Lung (tissue), 12 donors: Measurements from ENCODE around the gene C2orf15. TPM values are rescaled to one million over a fixed set of nuclear protein-coding genes. Genes with fewer than 3 reads are reported as not detected.
A peak's percentile ranks its signal among the peaks of the same experiment; 100 is the strongest.

Experiments
- ATAC-seq: fragments of 200-7000 bp; cut with Tn5 transposase; one replicate; pipeline ENCODE4 v1.9.1; 2020; ENCODE audit warnings: moderate number of reproducible peaks; ENCODE audit not compliant: insufficient read depth, low FRiP score
- DNase-seq, 3 donors: peaks; one replicate each; pipeline ENCODE4 v3.0.0-alpha.2; 2013 to 2017
- H3K27ac ChIP-seq, 2 donors: one replicate each; pipeline ENCODE4 v1.5.1; 2013; ENCODE audit warnings: mild to moderate bottlenecking in 2 of 2, moderate library complexity in 2 of 2, control low read depth in 1 of 2, inconsistent platforms in 1 of 2, low read depth in 1 of 2, low read length in 1 of 2
- H3K27me3 ChIP-seq, 3 donors: one replicate each; pipeline ENCODE4 v1.5.1; 2013; ENCODE audit warnings: low read length in 2 of 3; ENCODE audit not compliant: control insufficient read depth in 3 of 3, insufficient read depth in 3 of 3
- H3K36me3 ChIP-seq, 4 donors: one replicate each; pipeline ENCODE4 v1.5.1; 2013; ENCODE audit warnings: low read length in 4 of 4, mild to moderate bottlenecking in 1 of 4, moderate library complexity in 1 of 4; ENCODE audit not compliant: control insufficient read depth in 4 of 4, insufficient read depth in 4 of 4
- H3K4me1 ChIP-seq, 5 donors: one replicate each; pipeline ENCODE4 v1.5.1; 2013; ENCODE audit warnings: low read length in 5 of 5, mild to moderate bottlenecking in 2 of 5, moderate library complexity in 1 of 5; ENCODE audit not compliant: control insufficient read depth in 5 of 5, insufficient read depth in 5 of 5
- H3K4me3 ChIP-seq: one replicate; pipeline ENCODE4 v1.5.1; 2013; ENCODE audit warnings: mild to moderate bottlenecking, control low read depth, moderate library complexity
- H3K9ac ChIP-seq, 2 donors: one replicate each; pipeline ENCODE4 v1.5.1; 2013; ENCODE audit warnings: low read length in 2 of 2, control low read depth in 1 of 2; ENCODE audit not compliant: insufficient read depth in 1 of 2
- H3K9me3 ChIP-seq, 4 donors: one replicate each; pipeline ENCODE4 v1.5.1; 2013; ENCODE audit warnings: low read length in 3 of 4, mild to moderate bottlenecking in 1 of 4, moderate library complexity in 1 of 4; ENCODE audit not compliant: control insufficient read depth in 4 of 4, insufficient read depth in 3 of 4
- CTCF ChIP-seq: IDR thresholded peaks from 2 replicates; pipeline ENCODE4 v1.5.1; 2012; ENCODE audit warnings: mild to moderate bottlenecking; ENCODE audit errors: control extremely low read depth, extremely low read depth
- WGBS, 2 donors: extraction: QIAGEN DNeasy Blood & Tissue Kit; methylation state at CpG; one replicate each; pipeline ENCODE4 v1.1.7; 2013; 5-methylcytosine and 5-hydroxymethylcytosine counted together
- polyA plus RNA-seq, 2 donors: library from polyadenylated mRNA; stranded (reverse); fragments of 200-250 nt; gene quantifications; one replicate each; pipeline ENCODE4 v1.2.1, GENCODE V29; 2013
- total RNA-seq, 2 donors: library from RNA; depleted of rRNA in 1 of 2; stranded (reverse); fragments of >200 nt in 1 of 2; gene quantifications; one replicate each; pipeline ENCODE4 v1.2.1, GENCODE V29; 2014 to 2021
- donor health status: control.
- donor health status: control.
- donor health status: Bipolar disorder and iron deficiency.
- donor health status: healthy.
- donor health status: DM: yes; HTN: yes; CAD: no.

Gene C2orf15
- total and polyA plus RNA-seq, 4 donors: 2.2 to 4.8 (median 3.2) TPM

- Histone ChIP-seq H3K27ac (peak overlapping the region in 1 of 2 donors; percentile 76), H3K9ac (peak overlapping the region; percentile 81 to 97), H3K4me1 (peaks cover 0 to 18% (median 7%) of the 10 kb centered on the region in 5 donors), H3K27me3 (no peaks in the 10 kb centered on the region), H3K9me3 (peaks cover 0 to 3% (median 0%) of the 10 kb centered on the region in 4 donors), H3K4me3 (peak overlapping the region; percentile 98), H3K36me3 (no peaks in the 10 kb centered on the region)
- 3 to 4% methylated on average over 4 of the region's 4 CpGs for WGBS, 2 donors
- peak in 1 of 3 donors; percentile 12 for DNase-seq
- no peak for ATAC-seq
- TF ChIP-seq CTCF: no peak
These were observed 40.1 kb downstream of the C2orf15 start for GRCh38 chr2:99181624-99182000.

GRCh38 chr2:99183025-99183424, 41.5 kb downstream of the C2orf15 start:
- Histone ChIP-seq H3K36me3 (peaks cover 0 to 6% (median 3%) of the 10 kb centered on the region in 4 donors), H3K27ac (no peak overlapping the region), H3K9ac (peak overlapping the region in 1 of 2 donors; percentile 42), H3K9me3 (peaks cover 0 to 3% (median 0%) of the 10 kb centered on the region in 4 donors), H3K4me3 (no peak overlapping the region), H3K4me1 (peaks cover 0 to 18% (median 7%) of the 10 kb centered on the region in 5 donors), H3K27me3 (no peaks in the 10 kb centered on the region)
- ATAC-seq: no peak
- TF ChIP-seq CTCF: no peak
- peak in 1 of 3 donors; percentile 26 for DNase-seq
- WGBS, 2 donors: 76 to 82% methylated on average over 3 of the region's 3 CpGs

GRCh38 chr2:99184811-99185210, 43.3 kb downstream of the C2orf15 start:
- DNase-seq: no peak

More at GRCh38 chr2:99184811-99185210, 43.3 kb downstream of the C2orf15 start:
- Histone ChIP-seq H3K27me3 (no peaks in the 10 kb centered on the region), H3K36me3 (peaks cover under 1 to 15% (median 7%) of the 10 kb centered on the region in 4 donors), H3K9me3 (peaks cover 0 to 3% (median 0%) of the 10 kb centered on the region in 4 donors), H3K4me3 (no peak overlapping the region), H3K27ac (no peak overlapping the region), H3K4me1 (peaks cover 0 to 18% (median 6%) of the 10 kb centered on the region in 5 donors), H3K9ac (no peak overlapping the region)
- no peak for ATAC-seq
- 61 to 74% methylated on average over 6 of the region's 6 CpGs for WGBS, 2 donors
- no peak for TF ChIP-seq CTCF
